Measurements from ENCODE around the gene ATP8A1.

DNA sequence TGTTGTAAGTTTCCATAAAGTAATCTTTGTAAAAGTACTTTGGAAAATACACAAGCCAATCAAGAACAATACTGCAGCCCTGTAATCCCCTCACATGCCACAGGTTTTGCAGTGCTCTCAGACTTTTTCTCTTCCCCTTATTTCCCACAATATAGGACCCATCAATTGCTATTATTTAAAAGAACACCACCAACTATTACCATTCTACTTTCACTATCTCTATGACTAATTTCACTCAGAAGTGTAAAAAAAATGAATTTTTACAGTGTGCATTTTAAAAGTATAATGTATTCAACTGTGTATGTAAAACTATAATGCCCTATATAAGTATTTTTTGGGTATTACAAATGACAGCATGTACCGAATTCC is 1.7 kb downstream of the ATP8A1 start:
- TF ChIP-seq POLR2AphosphoS5 (IDR thresholded peaks at IDR 0.05) (no peak), POLR2A (IDR thresholded peaks at IDR 0.05) (no peak)
- TF ChIP-seq, protein P1, sequence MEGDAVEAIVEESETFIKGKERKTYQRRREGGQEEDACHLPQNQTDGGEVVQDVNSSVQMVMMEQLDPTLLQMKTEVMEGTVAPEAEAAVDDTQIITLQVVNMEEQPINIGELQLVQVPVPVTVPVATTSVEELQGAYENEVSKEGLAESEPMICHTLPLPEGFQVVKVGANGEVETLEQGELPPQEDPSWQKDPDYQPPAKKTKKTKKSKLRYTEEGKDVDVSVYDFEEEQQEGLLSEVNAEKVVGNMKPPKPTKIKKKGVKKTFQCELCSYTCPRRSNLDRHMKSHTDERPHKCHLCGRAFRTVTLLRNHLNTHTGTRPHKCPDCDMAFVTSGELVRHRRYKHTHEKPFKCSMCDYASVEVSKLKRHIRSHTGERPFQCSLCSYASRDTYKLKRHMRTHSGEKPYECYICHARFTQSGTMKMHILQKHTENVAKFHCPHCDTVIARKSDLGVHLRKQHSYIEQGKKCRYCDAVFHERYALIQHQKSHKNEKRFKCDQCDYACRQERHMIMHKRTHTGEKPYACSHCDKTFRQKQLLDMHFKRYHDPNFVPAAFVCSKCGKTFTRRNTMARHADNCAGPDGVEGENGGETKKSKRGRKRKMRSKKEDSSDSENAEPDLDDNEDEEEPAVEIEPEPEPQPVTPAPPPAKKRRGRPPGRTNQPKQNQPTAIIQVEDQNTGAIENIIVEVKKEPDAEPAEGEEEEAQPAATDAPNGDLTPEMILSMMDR (IDR thresholded peaks at IDR 0.05): peak in 1 of 6 experiments; percentile 16

Data from upper lobe of left lung (tissue), 4 donors.